Naive thymus-derived CD8-positive, alpha-beta T cell (primary cell): ENCODE results near the gene RALBP1. TPM values are rescaled to one million over a fixed set of nuclear protein-coding genes. Genes with fewer than 3 reads are reported as not detected.

Source experiments
- ATAC-seq, 2 donors: fragments of 150-1000 bp; cut with Tn5 transposase in 1 of 2; sonication (Bioruptor Pico), chemical (Tn5 transposase) in 1 of 2; 1 replicate in 1 of 2; 2 replicates in 1 of 2; pipeline ENCODE4 v1.10.0; 2021; ENCODE audit warnings: mild to moderate bottlenecking in 2 of 2, moderate library complexity in 2 of 2
- POLR2A ChIA-PET: fragments of 350-600 bp; sonication (Branson Sonifier 250); formaldehyde crosslinking; loops from one replicate; lab custom pipeline; 2021; ENCODE audit warnings: antibody characterized with exemption; lab: Charles Lee
- DNase-seq, 10 donors: peaks; one replicate each; pipeline versions ENCODE4 v3.0.0 to v3.0.0-alpha.2; 2020 to 2022
- H3K27ac Mint-ChIP-seq, 10 donors: one replicate each; pipeline ENCODE4 v1.8.0; 2020 to 2022; ENCODE audit warnings: mild to moderate bottlenecking in 10 of 10, mixed read lengths in 10 of 10, moderate library complexity in 4 of 10, inconsistent platforms in 1 of 10
- H3K27me3 Mint-ChIP-seq, 5 donors: one replicate each; pipeline ENCODE4 v1.8.0; 2021 to 2022; ENCODE audit warnings: mixed read lengths in 5 of 5
- H3K36me3 Mint-ChIP-seq, 3 donors: one replicate each; pipeline ENCODE4 v1.8.0; 2020 to 2022; ENCODE audit warnings: mixed read lengths in 3 of 3, mild to moderate bottlenecking in 2 of 3, inconsistent platforms in 1 of 3
- H3K4me1 Mint-ChIP-seq, 4 donors: one replicate each; pipeline ENCODE4 v1.8.0; 2021 to 2022; ENCODE audit warnings: mixed read lengths in 4 of 4
- H3K4me3 Mint-ChIP-seq, 10 donors: one replicate each; pipeline ENCODE4 v1.8.0; 2020 to 2022; ENCODE audit warnings: mild to moderate bottlenecking in 10 of 10, mixed read lengths in 10 of 10, moderate library complexity in 6 of 10, inconsistent platforms in 1 of 10
- H3K9me3 Mint-ChIP-seq, 9 donors: one replicate each; pipeline ENCODE4 v1.8.0; 2020 to 2022; ENCODE audit warnings: mixed read lengths in 9 of 9, mild to moderate bottlenecking in 3 of 9, inconsistent platforms in 1 of 9, moderate library complexity in 1 of 9
- polyA plus RNA-seq, 3 donors: library from polyadenylated mRNA; unstranded; fragments of 300-500 nt; fragmentation: Illumina TruSeq; gene quantifications; one replicate each; pipeline ENCODE4 v1.2.3, GENCODE V29; 2021
- total RNA-seq, 8 experiments: library from RNA in 2 of 8; stranded (reverse) in 2 of 8; gene quantifications; one replicate each; pipeline ENCODE4 v1.2.3 and lab custom pipeline; 2021 to 2026

RALBP1 gene
- total and polyA plus RNA-seq, 5 experiments from 2014 or later = 43.7 to 53.8 (median 46.7) TPM

DNA sequence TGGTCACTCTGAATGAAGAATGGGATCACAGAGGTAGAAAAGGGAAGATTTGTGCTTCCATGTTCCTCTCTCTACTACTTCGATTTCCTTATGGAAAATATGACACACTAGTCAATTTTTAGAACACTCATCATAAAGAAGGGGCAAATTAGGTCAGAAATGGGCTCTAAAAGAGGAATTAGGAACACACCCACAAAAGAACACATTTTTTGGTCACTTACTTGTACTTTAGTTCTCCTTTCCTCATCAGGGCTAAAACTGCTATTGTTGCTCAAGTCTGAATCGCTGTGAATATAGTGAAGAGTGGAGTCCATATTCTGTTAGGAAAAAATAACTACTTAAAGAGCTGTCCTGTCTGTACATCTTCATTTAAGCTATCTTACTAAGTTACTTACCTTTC, 86.4 kb downstream of the RALBP1 start:
- Mint-ChIP-seq H3K27ac (no peak overlapping the region), H3K4me3 (no peak overlapping the region), H3K9me3 (no peaks in the 10 kb centered on the region), H3K36me3 (peaks cover 4 to 72% (median 22%) of the 10 kb centered on the region in 3 donors), H3K4me1 (peaks cover 0 to 2% (median under 1%) of the 10 kb centered on the region in 4 donors), H3K27me3 (no peaks in the 10 kb centered on the region)
- ATAC-seq = no peak
- POLR2A ChIA-PET = no interaction called here
- no peak for DNase-seq

- no peak overlapping the region for H3K27ac Mint-ChIP-seq
- H3K9me3 Mint-ChIP-seq = no peaks in the 10 kb centered on the region
- POLR2A ChIA-PET = interaction anchor here (0.5 to 0.6 kb wide), 2 partner anchors 40 to 501 kb away, joined by 4 read pairs; no protein-coding TSS in a partner anchor
- H3K4me1 Mint-ChIP-seq = peaks cover 0 to 2% (median under 1%) of the 10 kb centered on the region in 4 donors
- H3K27me3 Mint-ChIP-seq = no peaks in the 10 kb centered on the region
- ATAC-seq = no peak
- H3K4me3 Mint-ChIP-seq = no peak overlapping the region
- DNase-seq = no peak
- peaks cover 3 to 72% (median 20%) of the 10 kb centered on the region in 3 donors for H3K36me3 Mint-ChIP-seq
Observed at GRCh38 chr18:9562584-9562983, 87.3 kb downstream of the RALBP1 start.

DNA sequence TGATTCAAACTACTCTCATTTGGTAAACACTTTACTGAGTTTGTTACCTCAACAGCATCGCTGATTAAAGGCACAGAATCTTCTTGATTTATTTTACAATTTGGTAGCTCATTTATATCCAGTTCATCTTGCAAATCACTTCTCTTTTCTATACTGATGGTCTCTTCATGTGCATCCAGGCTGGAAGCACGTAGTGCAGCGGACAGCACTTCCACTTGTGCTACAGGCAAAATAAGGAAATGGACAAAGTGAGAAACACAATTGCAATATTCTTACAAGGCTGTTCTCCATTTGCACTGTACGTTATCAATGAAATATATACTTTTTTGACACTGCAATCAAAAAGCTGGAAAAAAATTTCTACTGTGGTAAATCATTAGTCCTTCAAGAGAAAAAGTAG, 88.0 kb downstream of the RALBP1 start:
- no peak overlapping the region for H3K27ac Mint-ChIP-seq
- H3K4me1 Mint-ChIP-seq = peaks cover 0 to 2% (median under 1%) of the 10 kb centered on the region in 4 donors
- H3K36me3 Mint-ChIP-seq = peaks cover 0 to 67% (median 18%) of the 10 kb centered on the region in 3 donors
- H3K4me3 Mint-ChIP-seq = no peak overlapping the region
- ATAC-seq = no peak
- POLR2A ChIA-PET = no interaction called here
- no peaks in the 10 kb centered on the region for H3K9me3 Mint-ChIP-seq
- H3K27me3 Mint-ChIP-seq = no peaks in the 10 kb centered on the region
- no peak for DNase-seq

GRCh38 chr18:9565407-9565806, 90.1 kb downstream of the RALBP1 start:
- POLR2A ChIA-PET = interaction anchor here (0.6 kb wide), 1 partner anchor 323 kb away, joined by 3 read pairs; no protein-coding TSS in a partner anchor
- no peak for ATAC-seq
- no peak for DNase-seq
- Mint-ChIP-seq H3K9me3 (no peaks in the 10 kb centered on the region), H3K36me3 (peaks cover 3 to 62% (median 21%) of the 10 kb centered on the region in 3 donors), H3K4me3 (no peak overlapping the region), H3K27me3 (no peaks in the 10 kb centered on the region), H3K4me1 (peaks cover 0 to 2% (median under 1%) of the 10 kb centered on the region in 4 donors), H3K27ac (peak overlapping the region in 1 of 10 donors; percentile 17)

DNA sequence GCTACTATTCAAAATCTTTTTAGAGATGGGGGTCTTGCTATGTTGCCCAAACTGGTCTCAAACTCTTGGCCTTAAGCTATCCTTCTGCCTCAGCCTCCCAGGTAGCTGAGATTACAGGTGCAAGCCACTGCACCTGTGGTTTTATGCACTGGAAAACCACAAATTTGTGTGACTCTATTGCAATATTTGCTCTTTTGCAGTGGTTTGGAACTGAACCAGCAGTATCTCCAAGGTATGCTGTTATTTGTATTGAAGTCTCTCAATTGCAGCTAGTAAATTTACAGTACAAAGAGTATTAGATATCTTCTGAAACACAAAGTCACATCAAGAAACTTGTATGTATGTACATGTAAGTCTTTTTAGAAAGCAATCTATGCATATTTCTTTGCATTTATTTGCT, 92.9 kb downstream of the RALBP1 start:
- Mint-ChIP-seq H3K4me3 (no peak overlapping the region), H3K36me3 (peaks cover 3 to 52% (median 20%) of the 10 kb centered on the region in 3 donors)

GRCh38 chr18:9569178-9569577, 93.9 kb downstream of the RALBP1 start:
- no peak overlapping the region for H3K27ac Mint-ChIP-seq

More for the DNA sequence above, 92.9 kb downstream of the RALBP1 start:
- H3K9me3 Mint-ChIP-seq = no peaks in the 10 kb centered on the region
- peaks cover 0 to 4% (median 0%) of the 10 kb centered on the region in 4 donors for H3K4me1 Mint-ChIP-seq
- ATAC-seq (no peak), DNase-seq (no peak)
- no peaks in the 10 kb centered on the region for H3K27me3 Mint-ChIP-seq
- POLR2A ChIA-PET = no interaction called here
- no peak overlapping the region for H3K27ac Mint-ChIP-seq

GRCh38 chr18:9570255-9570654, 94.9 kb downstream of the RALBP1 start:
- DNase-seq (no peak), ATAC-seq (no peak)
- POLR2A ChIA-PET = no interaction called here
- H3K27me3 Mint-ChIP-seq = no peaks in the 10 kb centered on the region
- no peak overlapping the region for H3K4me3 Mint-ChIP-seq
- no peak overlapping the region for H3K27ac Mint-ChIP-seq
- H3K9me3 Mint-ChIP-seq = no peaks in the 10 kb centered on the region
- H3K4me1 Mint-ChIP-seq = peaks cover 0 to 4% (median 0%) of the 10 kb centered on the region in 4 donors
- peaks cover 3 to 46% (median 25%) of the 10 kb centered on the region in 3 donors for H3K36me3 Mint-ChIP-seq

More at GRCh38 chr18:9569178-9569577, 93.9 kb downstream of the RALBP1 start:
- no peaks in the 10 kb centered on the region for H3K9me3 Mint-ChIP-seq
- no peak for ATAC-seq
- H3K4me1 Mint-ChIP-seq = peaks cover 0 to 4% (median 0%) of the 10 kb centered on the region in 4 donors
- no peak overlapping the region for H3K4me3 Mint-ChIP-seq
- no peak for DNase-seq
- H3K27me3 Mint-ChIP-seq = no peaks in the 10 kb centered on the region
- peaks cover 3 to 42% (median 25%) of the 10 kb centered on the region in 3 donors for H3K36me3 Mint-ChIP-seq
- POLR2A ChIA-PET = no interaction called here

DNA sequence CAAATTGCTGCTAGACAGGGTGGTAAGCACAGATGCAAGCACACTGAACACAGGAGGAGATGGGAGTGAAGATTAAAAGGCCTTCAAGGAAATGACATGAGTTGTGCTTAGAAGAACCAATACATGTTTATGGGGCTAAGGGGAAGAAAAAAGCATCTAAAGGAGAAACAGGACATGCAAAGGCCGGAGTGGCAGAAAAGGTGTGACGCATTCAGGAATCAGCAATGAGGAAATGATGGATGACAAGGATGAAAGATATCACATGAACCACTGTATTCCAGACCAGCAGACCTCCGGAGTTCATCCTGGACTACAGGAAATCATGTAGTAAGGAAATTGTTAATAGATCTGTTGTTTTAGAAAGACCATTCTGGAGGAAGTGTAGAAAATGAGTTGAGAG, 96.2 kb downstream of the RALBP1 start:
- Mint-ChIP-seq H3K36me3 (peaks cover 3 to 54% (median 25%) of the 10 kb centered on the region in 3 donors), H3K27me3 (no peaks in the 10 kb centered on the region), H3K27ac (peak overlapping the region in 1 of 10 donors; percentile 4), H3K4me1 (peaks cover 0 to 4% (median 0%) of the 10 kb centered on the region in 4 donors), H3K4me3 (no peak overlapping the region), H3K9me3 (no peaks in the 10 kb centered on the region)
- no peak for ATAC-seq
- POLR2A ChIA-PET = no interaction called here
- DNase-seq = no peak

DNA sequence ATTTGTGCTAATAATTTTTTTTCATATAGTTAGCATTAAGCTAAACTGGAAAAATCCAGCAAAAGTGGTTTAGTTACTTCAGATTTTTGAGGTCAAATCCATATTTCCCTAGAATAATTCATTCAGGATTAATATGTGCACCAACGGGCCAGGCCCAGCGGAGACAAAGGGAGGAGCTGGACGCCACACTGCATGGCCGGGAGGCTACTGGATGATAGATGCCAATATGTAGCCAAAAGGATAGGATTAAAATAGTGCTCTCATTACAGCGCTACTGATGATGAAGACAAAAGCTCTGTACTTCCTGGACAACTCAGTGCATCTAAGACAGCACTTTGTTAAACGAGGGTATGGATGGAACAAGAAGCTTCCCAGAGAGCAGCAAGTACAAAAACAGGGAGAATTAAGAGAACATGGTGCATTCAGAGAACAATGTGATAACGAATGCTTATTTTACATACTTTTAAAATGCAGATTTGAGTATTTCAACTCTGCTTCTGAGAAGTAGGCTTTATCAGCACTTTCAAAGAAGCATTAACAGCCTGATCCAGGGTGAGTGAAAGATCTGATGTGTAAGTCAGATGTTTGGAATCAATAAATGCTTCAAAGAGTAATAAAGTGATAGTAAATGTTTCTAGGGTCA, 99.3 kb downstream of the RALBP1 start:
- Mint-ChIP-seq H3K4me1 (peaks cover 0 to 4% (median 0%) of the 10 kb centered on the region in 4 donors), H3K27me3 (no peaks in the 10 kb centered on the region), H3K36me3 (peaks cover 3 to 55% (median 19%) of the 10 kb centered on the region in 3 donors), H3K4me3 (no peak overlapping the region), H3K9me3 (no peaks in the 10 kb centered on the region), H3K27ac (no peak overlapping the region)
- POLR2A ChIA-PET = no interaction called here
- DNase-seq (no peak), ATAC-seq (no peak)

- DNase-seq (peak in 1 of 10 donors; percentile 58), ATAC-seq (no peak)
- POLR2A ChIA-PET = no interaction called here
- no peak overlapping the region for H3K27ac Mint-ChIP-seq
- H3K27me3 Mint-ChIP-seq = no peaks in the 10 kb centered on the region
- peaks cover 0 to 55% (median 17%) of the 10 kb centered on the region in 3 donors for H3K36me3 Mint-ChIP-seq
- H3K9me3 Mint-ChIP-seq = no peaks in the 10 kb centered on the region
- no peak overlapping the region for H3K4me3 Mint-ChIP-seq
- peaks cover 0 to 4% (median 0%) of the 10 kb centered on the region in 4 donors for H3K4me1 Mint-ChIP-seq
Observed at GRCh38 chr18:9575558-9575957, 100.2 kb downstream of the RALBP1 start.

DNA sequence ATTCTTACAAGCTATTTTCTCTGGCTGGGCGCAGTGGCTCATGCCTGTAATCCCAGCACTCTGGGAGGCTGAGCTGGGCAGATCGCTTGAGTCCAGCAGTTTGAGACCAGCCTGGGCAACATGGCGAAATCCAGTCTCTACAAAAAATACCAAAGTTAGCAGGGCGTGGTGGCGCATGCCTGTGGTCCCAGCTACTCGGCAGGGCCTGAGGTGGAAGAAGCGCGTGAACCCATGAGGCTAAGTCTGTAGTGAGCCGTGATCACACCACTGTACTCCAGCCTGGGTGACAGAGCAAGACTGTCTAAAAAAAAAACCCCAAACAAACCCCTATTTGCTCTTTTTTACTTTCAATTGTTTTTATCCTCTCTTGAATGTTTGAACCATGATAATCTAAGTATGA, 102.0 kb downstream of the RALBP1 start:
- H3K27me3 Mint-ChIP-seq = no peaks in the 10 kb centered on the region
- H3K36me3 Mint-ChIP-seq = peaks cover 17 to 59% (median 30%) of the 10 kb centered on the region in 3 donors
- POLR2A ChIA-PET = no interaction called here
- ATAC-seq = no peak
- H3K27ac Mint-ChIP-seq = no peak overlapping the region
- no peaks in the 10 kb centered on the region for H3K4me1 Mint-ChIP-seq
- DNase-seq = no peak
- H3K4me3 Mint-ChIP-seq = no peak overlapping the region
- peaks cover 0 to 7% (median 0%) of the 10 kb centered on the region in 9 donors for H3K9me3 Mint-ChIP-seq

DNA sequence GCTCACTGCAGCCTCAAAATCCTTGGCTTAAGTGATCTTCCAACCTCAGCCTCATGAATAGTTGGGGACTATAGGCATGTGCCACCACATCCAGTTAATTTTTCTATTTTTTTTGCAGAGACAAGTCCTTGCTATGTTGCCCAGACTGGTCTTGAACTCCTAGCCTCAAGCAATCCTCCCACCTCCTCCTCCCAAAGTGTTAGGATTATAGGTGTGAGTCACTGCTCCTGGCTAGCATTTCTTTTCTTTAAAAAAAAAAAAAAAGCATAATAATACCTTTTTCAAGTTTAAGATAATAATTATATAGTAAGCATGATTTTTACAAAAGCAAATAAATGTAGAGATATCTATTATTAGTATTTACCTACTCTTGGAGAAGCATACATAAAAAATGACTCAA, 103.0 kb downstream of the RALBP1 start:
- H3K27me3 Mint-ChIP-seq = no peaks in the 10 kb centered on the region
- POLR2A ChIA-PET = no interaction called here
- ATAC-seq (no peak), DNase-seq (no peak)
- H3K4me3 Mint-ChIP-seq = no peak overlapping the region
- peaks cover 0 to 10% (median 0%) of the 10 kb centered on the region in 9 donors for H3K9me3 Mint-ChIP-seq
- H3K27ac Mint-ChIP-seq = no peak overlapping the region
- no peaks in the 10 kb centered on the region for H3K4me1 Mint-ChIP-seq
- peaks cover 24 to 68% (median 38%) of the 10 kb centered on the region in 3 donors for H3K36me3 Mint-ChIP-seq

DNA sequence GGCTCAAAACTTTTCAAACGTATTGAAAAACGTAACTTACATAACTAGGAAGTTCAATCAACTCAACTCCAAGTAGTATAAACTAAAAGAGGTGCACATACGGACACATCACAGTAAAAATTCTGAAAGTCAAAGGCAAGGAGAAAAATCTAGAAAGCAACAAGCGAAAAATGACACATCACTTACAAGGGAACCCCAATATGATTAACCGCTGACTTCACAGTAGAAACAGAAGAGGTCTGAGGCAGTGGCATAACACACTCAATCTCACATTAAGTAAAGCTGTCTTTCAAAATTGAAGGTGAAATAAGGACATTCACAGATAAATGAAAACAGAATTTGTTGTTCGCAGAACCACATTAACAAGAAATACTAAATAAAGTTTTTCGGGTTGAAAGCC, 106.4 kb downstream of the RALBP1 start:
- Mint-ChIP-seq H3K36me3 (peaks cover 29 to 73% (median 47%) of the 10 kb centered on the region in 3 donors), H3K27me3 (no peaks in the 10 kb centered on the region), H3K4me3 (no peak overlapping the region), H3K9me3 (peaks cover 0 to 10% (median 0%) of the 10 kb centered on the region in 9 donors), H3K4me1 (no peaks in the 10 kb centered on the region), H3K27ac (no peak overlapping the region)
- DNase-seq (no peak), ATAC-seq (no peak)
- POLR2A ChIA-PET = no interaction called here
